IPS DF 6.9 (cell line): ENCODE data around the gene TAS1R2.

Source experiments
- DNase-seq: peaks from one replicate; pipeline ENCODE4 v3.0.0-alpha.2; 2013; ENCODE audit warnings: low read depth, low spot score
- H3K27ac ChIP-seq: one replicate; pipeline ENCODE4 v1.5.1; 2013; ENCODE audit warnings: low read length, control low read depth
- H3K27me3 ChIP-seq: 2 replicates; pipeline ENCODE4 v1.6.1; 2013; ENCODE audit warnings: mild to moderate bottlenecking, low read length; ENCODE audit not compliant: control insufficient read depth, insufficient read depth
- H3K36me3 ChIP-seq: 2 replicates; pipeline ENCODE4 v1.6.1; 2013; ENCODE audit warnings: low read length; ENCODE audit not compliant: control insufficient read depth, insufficient read depth
- H3K4me1 ChIP-seq: 2 replicates; pipeline ENCODE4 v1.6.1; 2013; ENCODE audit warnings: low read length; ENCODE audit not compliant: control insufficient read depth, insufficient read depth
- H3K4me3 ChIP-seq: 2 replicates; pipeline ENCODE4 v1.5.1; 2013; ENCODE audit warnings: mild to moderate bottlenecking, low read length
- H3K9me3 ChIP-seq: 2 replicates; pipeline ENCODE4 v1.6.1; 2013; ENCODE audit warnings: low read length, inconsistent platforms; ENCODE audit not compliant: control insufficient read depth, insufficient read depth
- WGBS: extraction: QIAGEN DNeasy Blood & Tissue Kit; methylation state at CpG from one replicate; pipeline ENCODE4 v1.1.7; 2013; ENCODE audit warnings: mixed read lengths, missing lambda C conversion rate; ENCODE audit not compliant: insufficient read length, insufficient coverage; 5-methylcytosine and 5-hydroxymethylcytosine counted together

The TAS1R2 gene

DNA sequence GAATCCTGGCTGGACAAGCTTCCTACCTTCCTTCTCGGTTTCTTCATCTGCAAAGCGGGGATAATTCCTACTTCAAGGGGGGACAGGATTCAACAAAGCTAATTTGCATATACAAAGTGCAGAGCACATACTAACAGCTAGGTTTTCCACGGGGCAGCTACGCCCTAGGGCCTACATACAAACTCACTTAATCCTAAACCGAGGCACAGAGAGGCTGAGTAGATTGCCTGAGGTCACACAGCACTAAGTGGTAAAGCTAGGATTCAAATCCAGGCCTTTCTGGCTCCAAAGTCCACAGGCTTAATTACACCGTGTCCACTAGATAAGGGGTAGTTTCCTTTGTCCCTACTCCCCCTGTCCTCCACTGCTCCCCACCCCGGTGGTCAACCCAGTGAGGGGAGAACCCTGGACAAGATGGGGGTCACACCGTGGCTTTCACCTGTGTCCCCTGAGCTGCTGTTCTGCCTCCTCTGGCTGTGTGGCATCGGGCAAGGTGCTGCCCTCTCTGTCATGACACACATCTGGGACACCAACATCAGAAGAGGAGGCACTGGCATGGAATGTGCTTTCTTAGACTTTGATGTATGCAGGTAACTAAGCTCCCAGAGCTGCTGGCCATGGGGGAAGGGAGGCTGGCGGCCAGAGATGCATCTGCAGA, 44.5 kb downstream of the TAS1R2 start:
- H3K4me3 ChIP-seq, result no peak overlapping the region
- H3K9me3 ChIP-seq, result no peaks in the 10 kb centered on the region
- H3K27ac ChIP-seq, result no peak overlapping the region
- no CpG with 5 or more reads among the region's 10 CpGs for WGBS
- no peak for DNase-seq
- H3K4me1 ChIP-seq, result peaks cover 1% of the 10 kb centered on the region; the same call in 1 of the 2 replicates
- no peaks in the 10 kb centered on the region for H3K36me3 ChIP-seq
- H3K27me3 ChIP-seq, result no peaks in the 10 kb centered on the region; the same call in 1 of the 2 replicates

DNA sequence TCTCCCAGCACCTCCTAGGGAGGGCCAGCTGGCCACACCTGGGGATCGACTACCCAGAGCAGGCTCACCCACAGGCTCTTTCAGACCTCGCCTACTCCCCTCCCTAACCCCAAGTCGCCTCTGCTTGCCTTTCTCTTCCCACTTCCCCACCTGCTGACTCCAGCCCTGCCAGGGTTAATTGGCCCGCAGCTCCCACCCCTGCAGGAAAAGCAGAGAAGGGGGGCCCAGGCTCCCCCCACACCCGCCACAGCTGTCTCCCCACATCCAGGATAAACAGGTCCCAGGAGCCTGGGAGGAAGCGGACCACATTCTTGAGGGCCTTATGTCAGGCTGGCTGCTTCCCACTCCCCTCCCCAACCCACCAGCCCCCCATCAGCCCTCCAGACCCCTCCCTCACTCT, 45.0 kb downstream of the TAS1R2 start:
- H3K27me3 ChIP-seq, result no peaks in the 10 kb centered on the region
- WGBS, result no CpG with 5 or more reads among the region's 6 CpGs
- no peaks in the 10 kb centered on the region for H3K9me3 ChIP-seq
- H3K4me1 ChIP-seq, result 0 out of 2 replicates have a peak, but pooled peaks cover 1% of the 10 kb centered on the region
- H3K4me3 ChIP-seq, result no peak overlapping the region
- H3K27ac ChIP-seq, result no peak overlapping the region
- no peak for DNase-seq
- no peaks in the 10 kb centered on the region for H3K36me3 ChIP-seq

- DNase-seq, result no peak
These were observed 47.0 kb downstream of the TAS1R2 start for GRCh38 chr1:18812453-18812939.

GRCh38 chr1:18811733-18812452, 47.6 kb downstream of the TAS1R2 start:
- DNase-seq, result no peak
- no peak overlapping the region for H3K27ac ChIP-seq
- H3K36me3 ChIP-seq, result no peaks in the 10 kb centered on the region
- H3K27me3 ChIP-seq, result no peaks in the 10 kb centered on the region
- H3K9me3 ChIP-seq, result no peaks in the 10 kb centered on the region
- 0 out of 2 replicates have a peak, but pooled peaks cover 1% of the 10 kb centered on the region for H3K4me1 ChIP-seq
- H3K4me3 ChIP-seq, result no peak overlapping the region
- no CpG with 5 or more reads among the region's 7 CpGs for whole genome bisulfite sequencing

More at GRCh38 chr1:18812453-18812939, 47.0 kb downstream of the TAS1R2 start:
- no peak overlapping the region for H3K27ac ChIP-seq
- no peaks in the 10 kb centered on the region for H3K36me3 ChIP-seq
- no peaks in the 10 kb centered on the region for H3K9me3 ChIP-seq
- 0 out of 2 replicates have a peak, but pooled peaks cover 1% of the 10 kb centered on the region for H3K4me1 ChIP-seq
- H3K27me3 ChIP-seq, result no peaks in the 10 kb centered on the region
- no peak overlapping the region for H3K4me3 ChIP-seq
- WGBS, result no CpG with 5 or more reads among the region's 7 CpGs

- H3K27me3 ChIP-seq, result no peaks in the 10 kb centered on the region
- no CpG with 5 or more reads among the region's 16 CpGs for WGBS
- no peak for DNase-seq
These were observed 49.2 kb downstream of the TAS1R2 start for GRCh38 chr1:18809953-18810899.

DNA sequence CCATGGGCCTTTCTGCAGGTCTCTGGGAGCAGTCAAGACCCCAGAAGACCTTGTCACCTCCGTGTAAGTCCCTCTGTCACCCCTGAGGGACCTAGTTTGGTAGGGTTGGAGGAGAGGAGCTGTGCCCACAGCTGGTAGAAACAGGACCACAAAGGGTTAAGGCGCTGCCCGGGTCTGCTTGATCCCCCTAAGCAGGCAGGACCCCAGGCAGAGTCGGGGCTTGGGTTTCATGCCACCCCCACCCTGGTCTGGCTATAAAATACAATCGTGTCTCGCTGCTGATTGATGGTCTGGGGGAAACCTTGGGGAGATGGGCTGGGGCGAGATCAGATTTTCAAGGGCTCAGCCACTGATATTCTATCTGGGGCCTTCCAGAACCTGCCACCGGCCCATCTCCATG, 50.9 kb downstream of the TAS1R2 start:
- H3K27me3 ChIP-seq, result no peaks in the 10 kb centered on the region
- H3K4me3 ChIP-seq, result no peak overlapping the region
- DNase-seq, result no peak
- H3K4me1 ChIP-seq, result no peaks in the 10 kb centered on the region
- no peaks in the 10 kb centered on the region for H3K9me3 ChIP-seq
- no CpG with 5 or more reads among the region's 8 CpGs for WGBS
- H3K27ac ChIP-seq, result no peak overlapping the region
- no peaks in the 10 kb centered on the region for H3K36me3 ChIP-seq

More at GRCh38 chr1:18809953-18810899, 49.2 kb downstream of the TAS1R2 start:
- Histone ChIP-seq H3K9me3 (no peaks in the 10 kb centered on the region), H3K4me1 (0 out of 2 replicates have a peak, but pooled peaks cover 1% of the 10 kb centered on the region), H3K27ac (no peak overlapping the region), H3K36me3 (no peaks in the 10 kb centered on the region), H3K4me3 (no peak overlapping the region)

- Histone ChIP-seq H3K4me1 (no peaks in the 10 kb centered on the region), H3K9me3 (no peaks in the 10 kb centered on the region), H3K27ac (no peak overlapping the region), H3K36me3 (no peaks in the 10 kb centered on the region), H3K27me3 (no peaks in the 10 kb centered on the region), H3K4me3 (no peak overlapping the region)
- DNase-seq, result no peak
- no CpG with 5 or more reads among the region's 10 CpGs for WGBS
These were observed 52.0 kb downstream of the TAS1R2 start for GRCh38 chr1:18807334-18808063.

DNA sequence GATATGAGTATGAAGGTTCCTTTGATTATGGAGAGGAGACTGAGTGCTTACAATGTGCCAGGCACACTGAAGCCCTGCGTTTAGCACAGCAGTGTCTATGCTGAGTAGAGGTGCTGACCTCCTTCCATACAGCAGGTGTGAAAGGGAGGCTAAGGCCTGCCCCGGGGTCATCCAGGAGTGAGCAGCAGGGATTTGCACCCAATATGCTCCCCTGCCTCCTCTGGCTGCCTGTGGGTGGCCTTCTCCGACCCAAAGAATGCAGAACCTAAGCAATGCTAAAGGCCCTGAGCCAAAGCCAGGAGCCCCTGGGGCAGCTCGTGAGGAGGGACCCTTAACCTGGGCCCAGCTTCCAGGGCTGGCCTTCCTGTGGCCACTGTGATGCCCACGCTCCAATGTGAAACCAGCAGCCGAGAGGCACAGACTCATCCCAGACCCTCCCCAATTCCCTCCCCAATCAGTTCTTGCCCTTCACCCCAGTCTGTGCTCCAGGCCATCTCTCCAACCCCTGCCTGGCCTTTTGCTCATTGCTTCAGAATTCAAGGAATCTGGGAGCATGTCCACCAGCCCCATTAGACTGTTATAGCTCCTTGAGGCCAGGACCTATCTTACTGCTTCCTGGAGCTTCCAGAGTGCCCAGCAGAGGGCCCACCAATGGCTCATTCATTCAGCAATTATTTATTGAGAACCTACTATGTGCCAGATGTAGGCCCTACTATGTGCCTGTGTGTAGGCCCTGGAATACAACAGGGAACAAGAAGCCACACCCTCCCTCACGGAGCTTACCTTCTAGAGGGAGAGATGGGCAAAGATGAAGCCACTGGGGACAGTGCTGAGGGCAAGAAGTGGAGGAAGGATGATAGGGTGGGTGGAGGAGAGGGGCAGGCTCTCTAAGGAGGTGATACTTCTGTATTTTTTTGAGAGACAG, 53.3 kb downstream of the TAS1R2 start:
- H3K9me3 ChIP-seq, result no peaks in the 10 kb centered on the region
- H3K27ac ChIP-seq, result no peak overlapping the region
- H3K36me3 ChIP-seq, result no peaks in the 10 kb centered on the region
- H3K4me1 ChIP-seq, result no peaks in the 10 kb centered on the region
- no CpG with 5 or more reads among the region's 7 CpGs for WGBS
- no peak overlapping the region for H3K4me3 ChIP-seq
- no peaks in the 10 kb centered on the region for H3K27me3 ChIP-seq
- DNase-seq, result no peak
